ENCODE results near the gene NKAIN2.

Gene NKAIN2

DNA sequence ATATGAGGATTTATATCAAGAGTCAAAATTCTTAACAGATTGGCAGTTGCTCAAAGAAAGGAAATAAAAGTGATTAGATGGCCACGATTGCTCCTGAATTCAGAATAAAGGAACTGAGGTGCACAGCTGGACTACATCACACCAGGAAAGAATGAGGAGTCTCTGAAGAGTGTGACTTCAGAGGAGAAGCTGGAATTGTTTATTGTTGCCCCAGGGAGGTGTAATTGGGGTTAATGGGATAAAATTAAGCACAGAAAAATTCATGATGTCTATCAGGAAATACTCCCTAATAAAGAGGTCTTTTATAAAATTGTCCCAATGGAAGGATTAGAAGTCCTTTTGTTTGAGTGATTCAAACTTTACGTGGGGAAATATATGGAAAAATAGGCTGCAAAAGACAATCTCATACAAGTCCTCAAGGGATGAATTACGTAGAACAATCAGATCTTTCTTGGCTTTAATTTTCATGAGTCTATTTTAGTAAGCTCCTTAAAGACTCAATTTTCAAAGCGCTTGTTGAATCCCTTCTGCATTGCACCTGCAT is 950.0 kb downstream of the NKAIN2 start:
- no peaks in the 10 kb centered on the region for H3K9me3 ChIP-seq (replicated peaks; ENCODE audit: insufficient read depth, low read length)
- no peaks in the 10 kb centered on the region for H3K9me2 ChIP-seq (replicated peaks; ENCODE audit: insufficient read depth, low read length)
- H3K27me3 ChIP-seq (replicated peaks; ENCODE audit: insufficient read depth, low read length) = no peaks in the 10 kb centered on the region
- no peak overlapping the region for H3K9ac ChIP-seq (ENCODE audit: low read length)
- no peaks in the 10 kb centered on the region for H3K36me3 ChIP-seq (replicated peaks; ENCODE audit: insufficient read depth, low read length)
- DNase-seq = no peak
- H3K4me1 ChIP-seq (ENCODE audit: low read length) = no peaks in the 10 kb centered on the region
- no peaks in the 10 kb centered on the region for H3K79me2 ChIP-seq (ENCODE audit: low read length)
- TF ChIP-seq, protein P1, sequence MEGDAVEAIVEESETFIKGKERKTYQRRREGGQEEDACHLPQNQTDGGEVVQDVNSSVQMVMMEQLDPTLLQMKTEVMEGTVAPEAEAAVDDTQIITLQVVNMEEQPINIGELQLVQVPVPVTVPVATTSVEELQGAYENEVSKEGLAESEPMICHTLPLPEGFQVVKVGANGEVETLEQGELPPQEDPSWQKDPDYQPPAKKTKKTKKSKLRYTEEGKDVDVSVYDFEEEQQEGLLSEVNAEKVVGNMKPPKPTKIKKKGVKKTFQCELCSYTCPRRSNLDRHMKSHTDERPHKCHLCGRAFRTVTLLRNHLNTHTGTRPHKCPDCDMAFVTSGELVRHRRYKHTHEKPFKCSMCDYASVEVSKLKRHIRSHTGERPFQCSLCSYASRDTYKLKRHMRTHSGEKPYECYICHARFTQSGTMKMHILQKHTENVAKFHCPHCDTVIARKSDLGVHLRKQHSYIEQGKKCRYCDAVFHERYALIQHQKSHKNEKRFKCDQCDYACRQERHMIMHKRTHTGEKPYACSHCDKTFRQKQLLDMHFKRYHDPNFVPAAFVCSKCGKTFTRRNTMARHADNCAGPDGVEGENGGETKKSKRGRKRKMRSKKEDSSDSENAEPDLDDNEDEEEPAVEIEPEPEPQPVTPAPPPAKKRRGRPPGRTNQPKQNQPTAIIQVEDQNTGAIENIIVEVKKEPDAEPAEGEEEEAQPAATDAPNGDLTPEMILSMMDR (IDR thresholded peaks at IDR 0.05; ENCODE audit: low read length) = no peak
- TF ChIP-seq EZH2 (optimal IDR thresholded peaks at IDR 0.05; ENCODE audit: low read depth, low read length) = no peak
- no peak for TF ChIP-seq EZH2phosphoT487 (IDR thresholded peaks at IDR 0.05; ENCODE audit: low read length)
- H3K4me3 ChIP-seq (ENCODE audit: low read length) = no peak overlapping the region
- H4K20me1 ChIP-seq (ENCODE audit: insufficient read depth, low read length) = no peaks in the 10 kb centered on the region
- H3K4me2 ChIP-seq (ENCODE audit: low read depth, low read length) = no peak overlapping the region
- H3K27ac ChIP-seq (ENCODE audit: low read length) = no peak overlapping the region
- H3F3A ChIP-seq (ENCODE audit: insufficient read depth, low read length) = no peaks in the 10 kb centered on the region
- no peak overlapping the region for H2AFZ ChIP-seq (ENCODE audit: low read length)

DNA sequence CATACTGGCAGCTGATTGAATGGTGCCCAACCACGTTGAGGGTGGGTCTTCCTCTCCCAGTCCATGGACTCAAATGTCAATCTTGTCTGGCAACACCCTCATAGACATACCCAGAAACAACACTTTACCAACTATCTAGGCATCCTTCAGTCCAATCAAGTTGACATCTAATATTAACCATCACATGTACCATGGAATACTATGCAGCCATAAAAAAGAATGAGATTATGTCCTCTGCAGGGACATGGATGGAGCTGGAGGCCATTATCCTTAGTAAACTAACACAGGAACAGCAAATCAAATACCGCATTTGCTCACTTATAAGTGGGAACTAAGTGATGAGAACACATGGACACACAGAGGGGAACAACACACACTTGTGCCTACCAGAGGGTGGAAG is 951.7 kb downstream of the NKAIN2 start:
- Histone ChIP-seq H3K27ac (ENCODE audit: low read length) (no peak overlapping the region), H3K79me2 (ENCODE audit: low read length) (no peaks in the 10 kb centered on the region), H2AFZ (ENCODE audit: low read length) (no peak overlapping the region), H3K9ac (ENCODE audit: low read length) (no peak overlapping the region), H3K9me2 (replicated peaks; ENCODE audit: insufficient read depth, low read length) (no peaks in the 10 kb centered on the region), H3K36me3 (replicated peaks; ENCODE audit: insufficient read depth, low read length) (no peaks in the 10 kb centered on the region), H3K4me3 (ENCODE audit: low read length) (no peak overlapping the region), H3K4me2 (ENCODE audit: low read depth, low read length) (no peak overlapping the region), H3K9me3 (replicated peaks; ENCODE audit: insufficient read depth, low read length) (no peaks in the 10 kb centered on the region), H3K4me1 (ENCODE audit: low read length) (no peaks in the 10 kb centered on the region), H3F3A (ENCODE audit: insufficient read depth, low read length) (no peaks in the 10 kb centered on the region), H4K20me1 (ENCODE audit: insufficient read depth, low read length) (no peaks in the 10 kb centered on the region), H3K27me3 (replicated peaks; ENCODE audit: insufficient read depth, low read length) (no peaks in the 10 kb centered on the region)
- DNase-seq = no peak
- TF ChIP-seq, protein P1 (IDR thresholded peaks at IDR 0.05; ENCODE audit: low read length) = no peak
- TF ChIP-seq EZH2 (optimal IDR thresholded peaks at IDR 0.05; ENCODE audit: low read depth, low read length) = no peak
- no peak for TF ChIP-seq EZH2phosphoT487 (IDR thresholded peaks at IDR 0.05; ENCODE audit: low read length)

GRCh38 chr6:124757560-124757959 is 953.9 kb downstream of the NKAIN2 start:
- TF ChIP-seq EZH2phosphoT487 (IDR thresholded peaks at IDR 0.05; ENCODE audit: low read length) (no peak), EZH2 (optimal IDR thresholded peaks at IDR 0.05; ENCODE audit: low read depth, low read length) (no peak)
- TF ChIP-seq, protein P1 (IDR thresholded peaks at IDR 0.05; ENCODE audit: low read length) = no peak

More at GRCh38 chr6:124757560-124757959, 953.9 kb downstream of the NKAIN2 start:
- Histone ChIP-seq H3K27me3 (replicated peaks; ENCODE audit: insufficient read depth, low read length) (no peaks in the 10 kb centered on the region), H2AFZ (ENCODE audit: low read length) (no peak overlapping the region), H4K20me1 (ENCODE audit: insufficient read depth, low read length) (no peaks in the 10 kb centered on the region), H3K9ac (ENCODE audit: low read length) (no peak overlapping the region), H3K9me2 (replicated peaks; ENCODE audit: insufficient read depth, low read length) (no peaks in the 10 kb centered on the region), H3K4me1 (ENCODE audit: low read length) (no peaks in the 10 kb centered on the region), H3K9me3 (replicated peaks; ENCODE audit: insufficient read depth, low read length) (no peaks in the 10 kb centered on the region), H3K4me3 (ENCODE audit: low read length) (no peak overlapping the region), H3K27ac (ENCODE audit: low read length) (no peak overlapping the region), H3K36me3 (replicated peaks; ENCODE audit: insufficient read depth, low read length) (no peaks in the 10 kb centered on the region), H3F3A (ENCODE audit: insufficient read depth, low read length) (no peaks in the 10 kb centered on the region), H3K4me2 (ENCODE audit: low read depth, low read length) (no peak overlapping the region), H3K79me2 (ENCODE audit: low read length) (no peaks in the 10 kb centered on the region)
- no peak for DNase-seq
